Endothelial cell of hepatic sinusoid (primary cell): ENCODE results near the gene GNAI2.

Source experiments
- in situ Hi-C: cut with HindIII; loops from 2 replicates; pipeline ENCODE4 v1.10.0; 2017; ENCODE audit warnings: low sequenced_read_pairs

The GNAI2 gene

DNA sequence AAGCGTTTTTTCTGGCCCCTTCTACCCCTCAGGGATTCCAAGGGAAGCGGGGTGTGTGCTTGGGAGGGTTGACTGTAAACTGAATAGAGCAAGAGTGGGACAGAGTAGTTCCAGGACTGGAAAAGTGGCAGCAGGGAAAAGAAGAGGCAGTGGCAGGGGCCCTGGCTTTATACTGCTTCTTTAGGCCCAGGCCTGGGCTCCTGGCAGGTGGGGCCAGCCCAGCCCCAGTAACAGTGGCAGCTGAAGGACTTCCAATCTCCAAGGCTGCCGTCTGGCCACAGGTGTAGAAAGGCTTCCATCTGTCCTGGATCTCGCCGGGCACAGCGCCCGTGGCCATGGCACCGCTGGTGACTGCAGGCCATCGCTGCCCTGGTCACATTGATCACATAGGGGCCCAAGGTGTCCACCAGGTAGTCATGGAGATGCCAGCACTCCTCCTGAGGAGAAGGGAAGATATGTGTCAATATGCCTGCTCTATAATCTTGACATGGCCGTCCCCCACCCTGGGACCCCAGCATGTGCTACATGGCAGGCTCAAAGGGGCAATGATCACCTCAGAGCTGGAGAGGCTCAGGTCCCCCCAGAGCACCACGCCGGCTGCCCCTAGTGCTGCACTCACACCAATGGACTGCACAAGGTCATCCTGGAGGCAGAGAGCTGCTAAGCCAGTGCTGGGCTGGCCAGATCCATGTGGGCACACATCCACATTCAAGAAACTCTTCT is 57.2 kb downstream of the GNAI2 start:
- in situ Hi-C loops, result no loop called here

DNA sequence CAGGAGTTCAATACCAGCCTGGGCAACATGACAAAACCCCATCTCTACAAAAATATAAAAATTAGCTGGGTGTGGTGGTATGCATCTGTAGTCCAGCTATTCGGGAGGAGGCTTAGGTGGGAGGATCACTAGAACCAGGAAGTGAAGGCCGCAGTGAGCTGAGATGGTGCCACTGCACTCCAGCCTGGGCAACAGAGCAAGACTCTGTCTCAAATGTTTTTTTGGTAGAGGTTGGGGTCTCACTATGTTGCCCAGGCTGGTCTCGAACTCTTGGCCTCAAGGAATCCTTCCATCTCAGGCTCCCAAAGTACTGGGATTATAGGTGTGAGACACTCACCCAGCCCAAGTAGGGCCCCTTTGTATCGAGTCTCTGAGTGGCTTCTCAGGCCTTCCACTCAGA is 58.1 kb downstream of the GNAI2 start:
- in situ Hi-C loops, result no loop called here

DNA sequence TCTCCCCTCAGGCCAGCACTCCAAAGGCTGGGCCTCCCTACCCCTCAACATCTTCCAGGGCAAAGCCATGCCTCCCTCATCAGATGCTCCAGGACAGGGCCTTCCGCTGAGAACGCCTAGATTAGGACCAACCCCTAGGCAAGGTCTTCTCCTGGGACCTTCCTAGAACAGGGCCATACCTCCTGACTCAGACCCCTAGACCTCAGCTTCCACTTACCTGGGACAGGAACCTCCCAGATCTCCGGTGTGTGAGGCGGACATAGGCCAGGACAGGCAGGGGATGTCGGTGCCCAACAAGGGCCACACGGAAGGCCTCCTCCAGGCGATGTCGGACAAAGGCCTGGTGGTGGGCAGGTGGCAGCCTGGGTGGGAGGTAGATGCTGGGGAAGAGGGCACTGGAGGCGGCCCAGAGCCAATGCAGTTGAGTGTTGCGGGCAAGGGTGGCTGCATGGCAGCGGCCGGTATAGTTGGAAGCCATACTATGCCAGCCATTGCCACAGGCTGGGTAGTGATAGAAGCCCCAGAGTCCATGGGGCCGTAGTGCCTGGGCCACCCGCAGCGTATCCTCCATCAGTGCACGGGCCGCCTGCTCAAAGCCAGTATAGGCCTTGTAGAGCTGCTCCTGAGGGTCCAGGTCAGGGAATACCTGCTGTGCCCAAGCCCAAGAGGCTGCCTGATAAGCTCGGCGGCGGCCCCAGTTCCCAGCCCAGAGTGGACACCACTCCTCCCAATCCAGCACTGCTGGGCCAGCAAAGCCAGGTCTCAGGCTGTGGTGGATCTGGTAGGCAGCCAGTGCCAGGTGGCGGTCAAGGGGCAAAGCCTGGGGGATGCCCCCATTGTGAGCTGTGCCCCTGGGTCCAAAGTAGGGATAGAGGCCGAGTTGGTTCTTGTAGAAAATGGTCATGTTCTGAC is 58.7 kb downstream of the GNAI2 start:
- in situ Hi-C loops, result no loop called here

DNA sequence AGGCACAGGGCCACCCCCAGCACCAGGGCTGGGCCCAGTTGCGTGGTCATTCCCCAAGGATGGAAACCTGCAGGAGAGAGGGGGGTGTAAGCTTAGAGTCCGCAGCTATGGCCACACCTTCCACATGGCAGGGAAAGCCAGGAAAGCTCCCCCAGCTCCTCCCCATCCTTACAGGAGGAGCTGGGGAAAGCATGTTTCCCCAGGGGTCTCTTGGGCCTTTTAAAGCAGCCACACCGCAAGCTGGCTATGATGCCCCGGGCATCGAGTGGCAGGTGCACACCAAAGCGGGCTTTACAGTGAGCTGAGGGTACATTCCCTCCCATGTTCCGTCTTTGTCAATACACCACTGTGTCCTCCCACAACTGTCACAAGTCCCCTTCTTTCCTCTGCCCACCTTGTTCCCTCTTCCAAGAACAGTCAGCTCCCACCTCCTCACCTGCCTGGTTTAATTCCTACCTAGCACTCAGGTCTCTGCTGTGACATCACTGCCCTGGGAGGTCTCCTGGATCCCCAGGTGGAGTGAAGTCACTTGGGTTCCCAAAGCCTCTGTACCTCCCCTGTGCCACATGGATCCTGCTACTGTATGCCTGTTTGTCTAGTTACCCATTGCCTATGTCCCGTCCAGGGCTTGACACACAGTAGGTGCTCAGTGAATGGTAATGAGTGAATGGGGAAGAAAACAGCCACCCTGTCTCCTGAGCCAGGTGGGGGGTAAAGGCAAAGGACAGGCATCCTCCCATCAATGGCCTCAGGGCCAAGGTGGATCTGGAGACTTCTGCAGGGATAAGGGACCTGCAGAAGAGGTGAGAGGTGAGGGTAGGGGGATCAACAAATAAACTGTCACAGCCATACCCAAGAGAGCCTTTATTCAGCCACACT is 59.8 kb downstream of the GNAI2 start:
- in situ Hi-C loops, result no loop called here

DNA sequence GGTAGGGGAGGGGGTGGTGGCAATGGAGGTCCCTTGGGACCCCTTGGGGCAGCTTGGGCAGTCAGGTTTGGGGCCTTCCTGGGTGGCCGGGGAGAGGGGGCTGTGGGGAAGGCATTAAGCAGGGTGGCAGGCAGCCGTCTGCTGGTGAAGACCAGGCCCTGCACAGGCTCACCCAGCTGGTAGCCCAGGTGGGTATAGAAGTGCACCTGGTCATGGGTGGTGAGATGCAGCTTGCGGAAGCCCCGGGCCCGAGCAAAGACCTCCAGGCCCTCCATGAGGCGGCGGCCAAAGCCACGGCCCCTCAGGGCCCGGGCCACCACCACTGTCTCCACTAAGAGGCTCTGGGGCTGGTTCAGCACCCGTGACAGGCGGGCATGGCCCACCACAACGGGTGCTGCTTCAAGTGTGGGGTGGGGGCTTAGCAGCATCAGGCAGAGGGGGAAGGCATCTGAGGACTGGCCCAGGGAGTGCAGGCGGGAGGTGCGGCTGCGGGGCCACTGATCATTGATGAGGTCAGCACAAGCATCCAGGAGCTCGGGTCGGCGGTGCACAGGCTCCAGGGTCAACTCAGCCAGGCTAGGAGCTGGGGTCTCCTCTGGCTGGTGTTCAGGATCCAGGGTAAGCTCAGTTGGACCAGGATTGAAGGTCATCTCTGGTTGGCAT is 60.8 kb downstream of the GNAI2 start:
- in situ Hi-C loops, result no loop called here

DNA sequence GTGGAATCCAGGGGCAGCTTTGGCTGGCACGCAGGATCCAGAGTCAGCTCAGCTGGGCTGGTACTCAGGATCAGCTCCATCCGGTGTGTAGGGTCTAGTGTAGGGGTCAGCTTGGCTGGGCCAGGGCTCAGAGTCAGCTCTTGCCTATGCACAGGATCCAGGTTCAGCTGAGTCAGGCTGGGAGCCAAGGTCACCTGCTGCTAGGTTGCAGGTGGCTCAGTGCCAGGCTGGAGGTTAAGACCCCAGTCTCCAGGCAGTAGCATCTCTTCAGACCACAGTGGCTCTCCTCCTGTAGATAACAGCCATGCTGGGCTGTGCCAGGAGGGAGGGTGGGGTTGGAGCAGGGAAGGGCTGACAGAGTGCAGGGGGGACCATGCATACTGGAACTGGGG is 61.4 kb downstream of the GNAI2 start:
- in situ Hi-C loops, result no loop called here

DNA sequence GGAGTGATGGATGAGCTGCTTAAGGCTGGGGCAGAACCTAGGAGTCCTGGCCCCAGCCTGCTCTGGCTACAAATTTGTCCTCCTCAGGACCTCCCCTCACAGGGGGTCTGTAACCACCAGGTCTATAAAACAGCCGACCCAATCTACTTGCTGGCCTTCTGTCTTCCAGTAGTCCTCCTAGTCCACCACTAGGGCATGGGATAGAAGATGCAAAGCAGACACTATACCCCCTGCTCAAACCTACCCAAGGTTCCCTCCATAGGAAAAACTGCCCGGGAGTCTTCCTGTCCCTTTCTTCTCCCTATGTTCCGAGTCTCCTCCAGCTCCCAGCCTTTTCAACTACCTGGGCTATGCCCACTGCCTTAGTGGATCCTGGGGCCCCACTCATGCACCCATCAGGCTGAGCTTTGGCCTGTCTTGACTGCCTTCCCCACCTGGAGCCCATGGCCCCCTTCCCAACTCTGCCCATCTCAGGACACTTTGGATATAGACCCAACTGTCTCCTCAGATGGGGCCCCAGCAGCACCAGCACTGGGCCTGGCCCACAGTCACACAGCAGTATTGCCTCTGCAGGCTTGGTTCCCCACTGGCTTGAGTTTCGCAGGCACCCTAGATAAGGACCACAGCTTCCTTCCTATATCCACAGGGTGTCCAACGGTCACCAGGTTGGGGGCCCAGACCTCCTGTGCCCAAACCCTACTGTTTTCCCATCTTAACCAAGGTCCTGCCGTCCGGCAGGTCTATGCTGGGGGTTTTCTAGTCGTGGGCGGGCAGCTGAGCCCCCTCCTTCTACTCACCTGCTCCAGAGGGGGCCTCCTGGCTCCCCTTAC is 62.1 kb downstream of the GNAI2 start:
- in situ Hi-C loops, result no loop called here

DNA sequence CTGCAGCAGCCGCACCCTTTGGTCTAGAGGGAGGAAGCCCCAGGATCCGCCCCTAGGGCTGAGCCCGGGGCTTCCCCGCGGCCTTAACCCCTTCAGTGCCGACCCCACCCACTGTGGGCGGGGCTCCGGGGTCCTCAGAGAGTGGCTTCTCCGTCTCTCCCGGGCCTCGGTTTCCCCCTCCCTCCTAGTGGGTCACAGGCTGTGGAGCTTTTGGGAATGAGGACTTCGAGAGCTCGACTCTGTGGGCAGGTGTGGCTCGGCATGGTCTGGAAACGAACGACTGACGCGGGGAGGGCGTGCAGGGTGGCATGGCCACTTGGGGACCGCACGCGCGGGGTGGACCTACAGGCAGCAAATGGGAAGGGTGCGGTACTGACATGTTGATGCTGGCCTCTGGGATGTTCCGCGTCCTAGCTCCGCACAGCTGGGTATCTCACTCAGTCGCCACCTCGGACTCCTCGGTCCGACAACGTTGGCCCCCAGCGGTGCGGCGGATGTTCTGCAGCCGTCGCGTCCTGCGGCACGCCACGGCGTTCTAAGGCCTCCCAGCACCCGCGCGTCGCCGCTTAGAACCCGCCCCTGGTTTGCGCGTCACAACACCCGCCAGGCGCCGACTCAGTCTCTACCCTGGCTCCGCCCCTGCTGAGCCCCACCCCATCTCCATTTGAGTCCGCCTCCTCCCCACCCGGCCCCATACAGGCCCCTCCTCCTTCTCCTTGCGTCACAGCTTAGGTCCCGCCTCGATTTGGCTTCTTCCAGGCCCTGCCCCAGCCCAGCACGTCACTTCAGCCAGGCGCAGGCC is 63.0 kb downstream of the GNAI2 start, which contains the start of the genes HYAL3 and NAA80:
TSS of gene HYAL3 (minus strand) at position 570 of the 802 bp plus-strand sequence. CDS start 3,803 bp downstream, outside the sequence.
TSS of gene NAA80 (minus strand) at position 570 of the 802 bp plus-strand sequence. CDS start 1,942 bp downstream, outside the sequence.
- in situ Hi-C loops, result no loop called here

DNA sequence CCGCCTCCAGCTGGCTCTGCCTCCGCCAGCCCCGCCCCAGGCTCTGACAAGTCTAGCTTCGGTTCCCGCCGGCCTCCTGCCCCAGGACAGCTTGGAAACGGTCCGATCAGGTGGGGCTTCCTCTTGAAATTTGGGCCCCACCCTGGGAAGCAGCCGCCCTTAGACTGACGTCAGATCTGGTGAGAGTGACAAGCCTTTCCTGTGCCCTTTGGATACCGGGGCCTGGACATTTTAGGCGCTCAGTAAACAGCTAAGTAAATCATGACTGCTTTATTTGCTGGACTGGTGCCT is 63.6 kb downstream of the GNAI2 start:
- in situ Hi-C loops, result no loop called here

DNA sequence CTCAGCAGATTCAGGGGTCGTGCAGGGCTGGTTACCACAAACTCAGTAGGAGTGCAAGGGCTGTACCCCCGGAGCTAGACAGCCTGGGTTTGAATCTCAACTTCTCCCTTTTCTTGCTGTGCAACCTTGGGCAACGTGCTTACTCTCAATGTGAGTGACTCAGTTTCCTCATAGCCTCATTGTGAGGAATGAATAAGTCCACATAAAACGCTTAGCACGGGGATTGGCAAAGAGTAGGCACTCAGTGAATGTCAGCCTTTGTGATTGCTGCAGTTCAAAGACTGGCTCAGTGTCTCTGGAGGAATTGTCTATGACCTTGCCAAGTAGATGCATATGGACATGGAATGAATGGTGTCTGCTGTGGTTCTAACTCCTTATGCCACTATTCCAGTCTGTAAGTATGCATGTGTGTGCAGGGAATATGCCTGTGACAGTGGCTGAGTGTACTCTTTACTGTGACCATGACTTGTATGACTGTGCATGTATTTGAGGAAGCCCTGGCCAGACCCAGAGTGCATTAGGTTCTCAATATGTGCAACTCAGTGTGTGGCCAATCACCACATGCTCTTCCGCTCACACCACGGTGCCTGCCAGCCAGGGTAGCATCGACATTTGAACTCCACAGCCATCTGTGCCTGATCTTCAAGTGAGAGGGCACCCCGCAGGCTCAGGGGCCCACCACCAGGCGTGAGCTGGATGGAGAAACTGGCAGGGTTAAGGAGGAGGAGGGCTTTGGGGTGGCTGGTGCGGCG is 64.1 kb downstream of the GNAI2 start:
- in situ Hi-C loops, result no loop called here

DNA sequence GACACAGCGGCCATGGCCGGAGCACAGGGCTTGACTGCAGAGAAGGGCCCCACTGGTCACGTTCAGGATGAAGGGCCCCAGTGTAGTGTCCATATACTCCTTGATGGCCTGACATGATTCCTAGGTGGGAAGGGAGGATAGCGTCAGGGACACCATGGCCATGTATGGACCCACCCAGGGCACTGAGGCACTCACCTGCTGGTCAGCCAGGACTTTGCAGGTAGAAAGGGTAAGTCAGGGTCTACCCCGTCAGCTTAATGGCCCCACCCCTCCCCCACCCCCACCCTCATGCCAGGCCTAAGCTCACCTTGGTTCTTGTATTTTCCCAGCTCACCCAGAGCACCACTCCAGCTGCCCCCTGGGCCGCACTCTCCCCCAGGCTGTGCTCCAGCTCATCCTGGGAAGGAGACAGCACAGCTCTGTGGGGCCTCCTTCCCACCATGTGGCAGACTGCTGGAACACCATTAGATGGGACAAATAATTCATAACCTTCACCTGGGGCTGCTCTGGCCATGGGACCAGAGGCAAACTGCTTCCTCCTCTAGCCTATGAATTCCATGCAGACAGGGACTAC is 64.8 kb downstream of the GNAI2 start:
- in situ Hi-C loops, result no loop called here

DNA sequence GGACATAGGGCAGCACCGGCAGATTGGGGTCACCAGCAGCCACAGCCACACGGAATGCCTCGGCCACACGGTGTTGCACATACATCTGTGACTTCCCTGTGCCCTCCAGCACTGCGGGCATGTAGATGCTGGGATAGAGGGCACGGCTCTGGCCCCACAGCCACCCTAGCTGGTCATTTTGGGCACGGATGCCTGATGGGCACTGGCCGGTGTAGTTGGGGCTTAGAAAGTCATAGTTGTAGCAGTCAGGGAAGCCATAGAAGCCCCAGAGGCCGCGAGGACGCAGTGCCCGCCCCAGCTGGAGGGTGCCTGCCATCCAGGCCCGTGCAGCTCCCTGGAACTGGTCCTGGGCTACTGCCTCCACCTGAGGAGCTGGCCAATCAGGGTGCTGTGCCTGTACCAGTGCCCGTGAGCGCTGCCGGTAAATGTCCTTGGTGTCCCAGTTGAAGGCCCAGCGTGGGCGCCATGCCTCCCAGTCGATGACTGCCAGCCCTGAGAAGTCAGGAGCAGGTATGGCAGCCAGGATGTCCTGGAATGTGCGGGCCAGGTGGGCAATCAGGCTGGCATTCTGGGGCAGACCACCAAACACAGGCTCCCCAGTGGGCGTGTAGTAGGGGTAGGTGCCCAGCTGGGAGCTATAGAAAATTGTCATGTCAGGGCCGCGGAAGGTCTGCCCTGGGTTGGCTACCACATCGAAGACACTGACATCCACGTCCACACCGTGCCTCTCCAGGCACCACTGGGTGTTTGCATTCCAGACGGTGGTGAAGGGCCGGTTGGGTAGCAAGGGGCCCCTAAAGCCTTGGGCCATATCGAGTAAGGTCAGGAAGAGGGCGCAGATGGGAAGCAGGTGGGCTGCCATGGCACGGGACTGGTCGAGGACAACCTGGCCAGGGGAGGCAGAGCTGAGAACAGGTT is 66.3 kb downstream of the GNAI2 start:
- in situ Hi-C loops, result no loop called here

DNA sequence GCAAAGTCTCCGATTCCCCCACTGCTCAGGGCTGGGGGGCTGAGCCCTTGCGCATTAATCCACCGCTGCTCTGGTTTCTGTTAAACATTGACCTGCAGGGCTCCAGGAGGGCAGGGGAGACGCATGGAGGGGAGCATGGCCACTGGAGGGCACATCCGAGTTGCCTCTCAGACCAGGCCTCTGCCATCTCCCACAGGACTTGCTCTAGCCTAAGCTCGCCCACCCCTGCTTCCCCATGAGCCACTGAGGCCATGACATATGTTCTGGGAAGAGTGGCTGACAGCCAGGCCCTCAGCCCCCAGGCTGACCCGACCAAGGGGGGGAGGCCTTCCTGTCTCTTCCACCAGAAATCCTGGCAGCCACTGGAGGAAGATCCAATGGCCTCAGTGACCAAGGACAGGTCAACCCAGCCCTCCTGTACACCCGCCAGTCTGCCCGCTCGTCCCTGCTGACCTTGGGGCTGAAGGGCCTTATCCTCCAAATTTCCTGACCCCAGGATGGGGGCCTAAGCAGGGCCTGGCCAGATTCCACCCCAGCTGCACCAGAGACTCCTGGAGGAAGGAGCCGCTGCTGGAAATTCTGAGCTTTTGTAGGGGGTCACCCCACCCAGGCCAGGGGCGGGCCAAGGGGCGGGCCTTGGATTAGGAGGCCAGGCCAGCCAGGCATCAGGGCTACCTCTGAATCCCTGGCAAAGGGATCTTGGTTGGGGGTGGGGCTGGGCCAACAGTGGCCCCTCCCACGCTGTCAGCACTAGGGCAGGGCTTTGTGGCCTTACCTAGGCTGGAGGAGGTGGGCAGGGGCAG is 67.2 kb downstream of the GNAI2 start, which contains the start of gene HYAL1:
TSS of gene HYAL1 (minus strand) at position 562 of the 803 bp plus-strand sequence. CDS start 618 bp downstream, outside the sequence.
- in situ Hi-C loops, result no loop called here

DNA sequence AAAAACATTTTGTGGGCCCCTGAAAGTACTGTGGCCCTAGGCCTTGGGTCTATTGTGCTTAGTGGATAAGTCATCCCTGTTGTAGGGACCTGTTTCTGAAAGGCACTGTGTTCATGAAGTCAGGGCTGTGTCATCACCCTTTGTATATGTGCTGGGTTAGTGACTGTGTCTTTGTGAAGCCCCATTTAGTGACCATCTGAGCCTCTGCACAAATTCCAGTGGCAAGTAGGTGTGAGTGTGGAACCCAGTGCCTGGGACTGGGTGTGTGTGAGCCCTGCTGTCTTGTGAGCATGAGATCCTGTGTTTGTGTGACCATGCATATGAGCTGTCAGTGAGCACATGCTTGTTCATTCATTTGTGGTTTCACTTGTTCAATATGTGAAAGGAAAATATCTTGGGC is 68.6 kb downstream of the GNAI2 start:
- in situ Hi-C loops, result no loop called here
